Measurements from ENCODE around the gene DNAH7.

DNAH7 gene

GRCh38 chr2:196077821-196078220 lies 9.2 kb upstream of the DNAH7 start:
- no peak for DNase-seq (ENCODE audit: low read depth)

- DNase-seq (ENCODE audit: low read depth), result no peak
Observed at GRCh38 chr2:196076778-196077568, 8.3 kb upstream of the DNAH7 start.

- DNase-seq (ENCODE audit: low read depth), result no peak
Observed at GRCh38 chr2:196075196-196075595, 6.6 kb upstream of the DNAH7 start.

- no peak for DNase-seq (ENCODE audit: low read depth)
Observed at GRCh38 chr2:196074631-196075030, 6.0 kb upstream of the DNAH7 start.

- DNase-seq (ENCODE audit: low read depth), result no peak
Observed at GRCh38 chr2:196073521-196073920, 4.9 kb upstream of the DNAH7 start.

- no peak for DNase-seq (ENCODE audit: low read depth)
Observed at GRCh38 chr2:196067088-196067382, 1.6 kb downstream of the DNAH7 start.

- DNase-seq (ENCODE audit: low read depth), result no peak
Observed at GRCh38 chr2:196066291-196067087, 2.1 kb downstream of the DNAH7 start.

GRCh38 chr2:196063773-196064172 lies 4.9 kb downstream of the DNAH7 start:
- DNase-seq (ENCODE audit: low read depth), result no peak

GRCh38 chr2:196059491-196059960 lies 9.1 kb downstream of the DNAH7 start:
- DNase-seq (ENCODE audit: low read depth), result no peak

GRCh38 chr2:196054631-196055030 lies 14.0 kb downstream of the DNAH7 start:
- no peak for DNase-seq (ENCODE audit: low read depth)

- no peak for DNase-seq (ENCODE audit: low read depth)
Observed at GRCh38 chr2:196046123-196046917, 22.3 kb downstream of the DNAH7 start.

- DNase-seq (ENCODE audit: low read depth), result no peak
Observed at GRCh38 chr2:196041786-196042185, 26.9 kb downstream of the DNAH7 start.

GRCh38 chr2:196040218-196040617 lies 28.4 kb downstream of the DNAH7 start:
- no peak for DNase-seq (ENCODE audit: low read depth)

GRCh38 chr2:196036442-196036841 lies 32.2 kb downstream of the DNAH7 start:
- no peak for DNase-seq (ENCODE audit: low read depth)

- DNase-seq (ENCODE audit: low read depth), result no peak
Observed at GRCh38 chr2:196018037-196018436, 50.6 kb downstream of the DNAH7 start.

GRCh38 chr2:196012314-196012713 lies 56.3 kb downstream of the DNAH7 start:
- DNase-seq (ENCODE audit: low read depth), result no peak

GRCh38 chr2:196000551-196000950 lies 68.1 kb downstream of the DNAH7 start:
- DNase-seq (ENCODE audit: low read depth), result no peak

GRCh38 chr2:195998070-195998469 lies 70.6 kb downstream of the DNAH7 start:
- no peak for DNase-seq (ENCODE audit: low read depth)

- DNase-seq (ENCODE audit: low read depth), result no peak
Observed at GRCh38 chr2:195995499-195995898, 73.1 kb downstream of the DNAH7 start.

GRCh38 chr2:195993623-195994022 lies 75.0 kb downstream of the DNAH7 start:
- DNase-seq (ENCODE audit: low read depth), result no peak

- no peak for DNase-seq (ENCODE audit: low read depth)
Observed at GRCh38 chr2:195985741-195986140, 82.9 kb downstream of the DNAH7 start.

- no peak for DNase-seq (ENCODE audit: low read depth)
Observed at GRCh38 chr2:195984923-195985726, 83.5 kb downstream of the DNAH7 start.

Data from GM04503 (cell line).